Liver (tissue), 9 donors: ENCODE measurements around the gene ZNF423. TPM values are rescaled to one million over a fixed set of nuclear protein-coding genes. Genes with fewer than 3 reads are reported as not detected.

Experiments used
- DNase-seq: peaks from one replicate; pipeline ENCODE4 v3.0.0-alpha.2; 2017; ENCODE audit warnings: low spot score
- H3K27ac ChIP-seq, 2 donors: one replicate each; pipeline ENCODE4 v1.7.0; 2013; ENCODE audit warnings: inconsistent platforms in 2 of 2, low read length in 2 of 2, control low read depth in 1 of 2, low read depth in 1 of 2, mild to moderate bottlenecking in 1 of 2
- H3K27me3 ChIP-seq, 4 donors: one replicate each; pipeline versions ENCODE4 v1.6.1 to v1.7.0; 2013; ENCODE audit warnings: low read length in 3 of 4, inconsistent platforms in 1 of 4, mild to moderate bottlenecking in 1 of 4, moderate library complexity in 1 of 4; ENCODE audit not compliant: control insufficient read depth in 4 of 4, insufficient read depth in 4 of 4
- H3K36me3 ChIP-seq, 4 donors: one replicate each; pipeline versions ENCODE4 v1.6.1 to v1.7.0; 2013; ENCODE audit warnings: low read length in 3 of 4, mild to moderate bottlenecking in 3 of 4, low read depth in 1 of 4, moderate library complexity in 1 of 4; ENCODE audit not compliant: control insufficient read depth in 4 of 4, insufficient read depth in 3 of 4
- H3K4me1 ChIP-seq, 4 donors: one replicate each; pipeline versions ENCODE4 v1.6.1 to v1.7.0; 2013; ENCODE audit warnings: low read length in 3 of 4, mild to moderate bottlenecking in 3 of 4, moderate library complexity in 1 of 4; ENCODE audit not compliant: control insufficient read depth in 4 of 4, insufficient read depth in 4 of 4
- H3K4me3 ChIP-seq, 3 donors: one replicate each; pipeline versions ENCODE4 v1.6.1 to v1.7.0; 2013; ENCODE audit warnings: low read length in 3 of 3, control low read depth in 1 of 3, low read depth in 1 of 3, mild to moderate bottlenecking in 1 of 3
- H3K9ac ChIP-seq, 2 donors: one replicate each; pipeline ENCODE4 v1.7.0; 2013; ENCODE audit warnings: low read length in 2 of 2, mild to moderate bottlenecking in 2 of 2, moderate library complexity in 2 of 2, control low read depth in 1 of 2, low read depth in 1 of 2
- H3K9me3 ChIP-seq, 4 donors: one replicate each; pipeline versions ENCODE4 v1.6.1 to v1.7.0; 2013; ENCODE audit warnings: low read length in 3 of 4; ENCODE audit not compliant: control insufficient read depth in 4 of 4
- EGR1 ChIP-seq, 2 donors: IDR thresholded peaks; 2 replicates each; pipeline ENCODE4 v1.6.1; 2016 to 2018; ENCODE audit warnings: antibody characterized with exemption in 2 of 2, low read depth in 2 of 2
- FOXA2 ChIP-seq: IDR thresholded peaks from 2 replicates; pipeline ENCODE4 v1.6.1; 2016; ENCODE audit warnings: antibody characterized with exemption
- HNF4G ChIP-seq: IDR thresholded peaks from 2 replicates; pipeline ENCODE4 v1.6.1; 2016; ENCODE audit warnings: antibody characterized with exemption
- JUND ChIP-seq, 2 donors: IDR thresholded peaks; 2 replicates each; pipeline ENCODE4 v1.6.1; 2016; ENCODE audit warnings: antibody characterized with exemption in 2 of 2
- NR2F2 ChIP-seq: IDR thresholded peaks from 2 replicates; pipeline ENCODE4 v1.6.1; 2016; ENCODE audit warnings: antibody characterized with exemption
- RXRA ChIP-seq, 2 donors: IDR thresholded peaks; 2 replicates each; pipeline ENCODE4 v1.6.1; 2017 to 2018; ENCODE audit warnings: antibody characterized with exemption in 2 of 2, mild to moderate bottlenecking in 1 of 2
- SP1 ChIP-seq: IDR thresholded peaks from 2 replicates; pipeline ENCODE4 v1.6.1; 2018; ENCODE audit warnings: antibody characterized with exemption, mild to moderate bottlenecking
- TAF1 ChIP-seq: conservative IDR thresholded peaks from 2 replicates; pipeline ENCODE4 v1.6.1; 2016; ENCODE audit warnings: antibody characterized with exemption, mild to moderate bottlenecking
- YY1 ChIP-seq: IDR thresholded peaks from 2 replicates; pipeline ENCODE4 v1.6.1; 2016; ENCODE audit warnings: antibody characterized with exemption, mild to moderate bottlenecking
- WGBS: extraction: QIAGEN DNeasy Blood & Tissue Kit; methylation state at CpG from one replicate; pipeline ENCODE4 v1.1.7; 2013; 5-methylcytosine and 5-hydroxymethylcytosine counted together
- polyA plus RNA-seq, 2 donors: library from polyadenylated mRNA; stranded (reverse) in 1 of 2; unstranded in 1 of 2; fragments of 200-250 nt in 1 of 2; fragments of >200 nt in 1 of 2; fragmentation: Nextera tagmentation in 1 of 2; extraction: Ambion mirVana in 1 of 2; gene quantifications; one replicate each; pipeline versions ENCODE4 v1.2.1 to v1.2.3, GENCODE V29; 2013 to 2015
- total RNA-seq, 2 donors: library from RNA; depleted of rRNA; stranded (reverse); fragments of >200 nt; gene quantifications; one replicate each; pipeline ENCODE4 v1.2.3, GENCODE V29; 2014
- TF ChIP-seq, protein P1 (sequence below): IDR thresholded peaks from 2 replicates; pipeline ENCODE4 v1.6.1; 2016; ENCODE audit warnings: antibody characterized with exemption
- TF ChIP-seq, protein P2 (sequence below): IDR thresholded peaks from 2 replicates; pipeline ENCODE4 v1.6.1; 2016; ENCODE audit warnings: antibody characterized with exemption
- TF ChIP-seq, protein P3 (sequence below): IDR thresholded peaks from 2 replicates; pipeline ENCODE4 v1.6.1; 2016; ENCODE audit warnings: antibody characterized with exemption
- TF ChIP-seq, protein P4 (sequence below): fragments of 150-350 bp; IDR thresholded peaks from 2 replicates; pipeline ENCODE4 v1.5.1; 2017; ENCODE audit warnings: improper control_type of control experiment, low read depth, low read length; ENCODE audit not compliant: missing input control
- donor health status: healthy.
- donor health status: healthy.
- donor health status: healthy.
- donor health status: healthy.
- donor health status: healthy.

Gene ZNF423
- total and polyA plus RNA-seq, 4 donors, result 0.24 to 1.6 (median 0.39) TPM

DNA sequence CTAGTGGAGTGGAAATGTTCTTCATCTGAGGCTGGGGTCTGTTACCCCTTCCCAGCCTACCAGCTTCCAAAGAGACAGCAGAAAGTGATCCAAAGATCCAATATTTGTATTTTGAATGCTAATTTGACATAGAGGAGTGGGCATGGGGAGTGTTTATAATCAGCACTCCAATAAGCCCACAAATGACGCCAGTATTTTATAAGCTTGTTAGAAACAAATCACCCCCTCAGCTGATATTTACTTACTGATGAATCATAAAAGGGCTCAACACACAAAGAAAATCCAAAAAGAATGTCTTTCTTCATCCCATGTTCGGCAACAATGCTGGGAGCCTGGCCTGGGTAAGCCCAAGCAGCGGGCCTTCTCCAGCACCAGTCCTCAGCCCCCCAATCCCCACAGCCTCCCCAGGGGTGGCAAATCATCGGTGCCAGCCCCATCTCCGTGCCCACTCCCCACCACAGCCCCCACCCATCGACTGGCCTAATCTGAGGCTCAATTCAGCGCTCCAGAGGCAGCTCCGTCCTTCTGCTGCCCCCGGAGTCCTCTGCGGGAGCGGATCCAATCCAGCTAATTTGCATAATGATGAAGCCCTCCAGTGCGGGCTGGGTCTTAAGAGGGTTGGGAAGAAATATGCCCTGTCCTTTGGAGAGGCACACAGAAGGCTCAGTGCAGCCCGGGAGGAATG, 312.8 kb downstream of the ZNF423 start:
- H3K9me3 ChIP-seq, result no peaks in the 10 kb centered on the region
- TF ChIP-seq HNF4G (no peak), TAF1 (no peak), RXRA (IDR thresholded peaks at IDR 0.05) (no peak), FOXA2 (no peak)
- TF ChIP-seq, protein P1, sequence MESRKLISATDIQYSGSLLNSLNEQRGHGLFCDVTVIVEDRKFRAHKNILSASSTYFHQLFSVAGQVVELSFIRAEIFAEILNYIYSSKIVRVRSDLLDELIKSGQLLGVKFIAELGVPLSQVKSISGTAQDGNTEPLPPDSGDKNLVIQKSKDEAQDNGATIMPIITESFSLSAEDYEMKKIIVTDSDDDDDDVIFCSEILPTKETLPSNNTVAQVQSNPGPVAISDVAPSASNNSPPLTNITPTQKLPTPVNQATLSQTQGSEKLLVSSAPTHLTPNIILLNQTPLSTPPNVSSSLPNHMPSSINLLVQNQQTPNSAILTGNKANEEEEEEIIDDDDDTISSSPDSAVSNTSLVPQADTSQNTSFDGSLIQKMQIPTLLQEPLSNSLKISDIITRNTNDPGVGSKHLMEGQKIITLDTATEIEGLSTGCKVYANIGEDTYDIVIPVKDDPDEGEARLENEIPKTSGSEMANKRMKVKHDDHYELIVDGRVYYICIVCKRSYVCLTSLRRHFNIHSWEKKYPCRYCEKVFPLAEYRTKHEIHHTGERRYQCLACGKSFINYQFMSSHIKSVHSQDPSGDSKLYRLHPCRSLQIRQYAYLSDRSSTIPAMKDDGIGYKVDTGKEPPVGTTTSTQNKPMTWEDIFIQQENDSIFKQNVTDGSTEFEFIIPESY, result no peak
- TF ChIP-seq, protein P2, sequence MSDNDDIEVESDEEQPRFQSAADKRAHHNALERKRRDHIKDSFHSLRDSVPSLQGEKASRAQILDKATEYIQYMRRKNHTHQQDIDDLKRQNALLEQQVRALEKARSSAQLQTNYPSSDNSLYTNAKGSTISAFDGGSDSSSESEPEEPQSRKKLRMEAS, result no peak
- TF ChIP-seq, protein P3, sequence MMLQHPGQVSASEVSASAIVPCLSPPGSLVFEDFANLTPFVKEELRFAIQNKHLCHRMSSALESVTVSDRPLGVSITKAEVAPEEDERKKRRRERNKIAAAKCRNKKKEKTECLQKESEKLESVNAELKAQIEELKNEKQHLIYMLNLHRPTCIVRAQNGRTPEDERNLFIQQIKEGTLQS, result no peak
- H3K9ac ChIP-seq, result no peak overlapping the region
- no peak overlapping the region for H3K4me3 ChIP-seq
- H3K27me3 ChIP-seq, result no peaks in the 10 kb centered on the region
- 81% methylated on average over 13 of the region's 13 CpGs for WGBS
- no peak overlapping the region for H3K27ac ChIP-seq
- H3K4me1 ChIP-seq, result no peaks in the 10 kb centered on the region
- no peak for DNase-seq
- no peaks in the 10 kb centered on the region for H3K36me3 ChIP-seq

DNA sequence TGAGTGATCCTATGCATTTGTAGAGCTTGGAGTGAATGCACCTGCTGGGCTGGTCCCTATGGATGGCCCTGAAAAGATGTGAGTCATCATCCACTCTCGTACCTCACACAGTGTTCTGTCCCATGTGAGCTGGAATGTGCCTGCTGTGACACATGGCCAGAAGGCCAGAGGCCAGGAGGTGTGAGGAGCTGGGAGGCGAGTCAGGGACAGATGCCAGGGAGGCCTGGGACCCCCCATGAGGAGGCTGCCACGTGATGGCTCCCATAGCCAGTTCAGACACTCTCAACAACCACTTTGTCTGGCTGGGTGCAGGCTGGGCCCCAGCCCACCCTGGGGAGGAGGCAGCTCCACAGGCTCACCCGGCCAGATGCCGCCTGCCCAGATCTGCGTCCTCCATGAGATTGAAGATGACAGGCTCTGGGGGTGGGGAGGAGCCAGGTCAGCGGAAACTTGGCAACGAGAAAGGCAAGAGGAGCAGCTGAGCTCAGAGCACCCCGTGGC, 313.5 kb downstream of the ZNF423 start:
- TF ChIP-seq, protein P4, sequence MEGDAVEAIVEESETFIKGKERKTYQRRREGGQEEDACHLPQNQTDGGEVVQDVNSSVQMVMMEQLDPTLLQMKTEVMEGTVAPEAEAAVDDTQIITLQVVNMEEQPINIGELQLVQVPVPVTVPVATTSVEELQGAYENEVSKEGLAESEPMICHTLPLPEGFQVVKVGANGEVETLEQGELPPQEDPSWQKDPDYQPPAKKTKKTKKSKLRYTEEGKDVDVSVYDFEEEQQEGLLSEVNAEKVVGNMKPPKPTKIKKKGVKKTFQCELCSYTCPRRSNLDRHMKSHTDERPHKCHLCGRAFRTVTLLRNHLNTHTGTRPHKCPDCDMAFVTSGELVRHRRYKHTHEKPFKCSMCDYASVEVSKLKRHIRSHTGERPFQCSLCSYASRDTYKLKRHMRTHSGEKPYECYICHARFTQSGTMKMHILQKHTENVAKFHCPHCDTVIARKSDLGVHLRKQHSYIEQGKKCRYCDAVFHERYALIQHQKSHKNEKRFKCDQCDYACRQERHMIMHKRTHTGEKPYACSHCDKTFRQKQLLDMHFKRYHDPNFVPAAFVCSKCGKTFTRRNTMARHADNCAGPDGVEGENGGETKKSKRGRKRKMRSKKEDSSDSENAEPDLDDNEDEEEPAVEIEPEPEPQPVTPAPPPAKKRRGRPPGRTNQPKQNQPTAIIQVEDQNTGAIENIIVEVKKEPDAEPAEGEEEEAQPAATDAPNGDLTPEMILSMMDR, result no peak
- TF ChIP-seq HNF4G, result no peak
- H3K4me3 ChIP-seq, result no peak overlapping the region
- 93% methylated on average over 9 of the region's 9 CpGs for WGBS
- DNase-seq, result no peak
- H3K9ac ChIP-seq, result no peak overlapping the region
- H3K27me3 ChIP-seq, result no peaks in the 10 kb centered on the region
- H3K4me1 ChIP-seq, result no peaks in the 10 kb centered on the region
- H3K36me3 ChIP-seq, result no peaks in the 10 kb centered on the region
- no peak overlapping the region for H3K27ac ChIP-seq
- no peaks in the 10 kb centered on the region for H3K9me3 ChIP-seq

DNA sequence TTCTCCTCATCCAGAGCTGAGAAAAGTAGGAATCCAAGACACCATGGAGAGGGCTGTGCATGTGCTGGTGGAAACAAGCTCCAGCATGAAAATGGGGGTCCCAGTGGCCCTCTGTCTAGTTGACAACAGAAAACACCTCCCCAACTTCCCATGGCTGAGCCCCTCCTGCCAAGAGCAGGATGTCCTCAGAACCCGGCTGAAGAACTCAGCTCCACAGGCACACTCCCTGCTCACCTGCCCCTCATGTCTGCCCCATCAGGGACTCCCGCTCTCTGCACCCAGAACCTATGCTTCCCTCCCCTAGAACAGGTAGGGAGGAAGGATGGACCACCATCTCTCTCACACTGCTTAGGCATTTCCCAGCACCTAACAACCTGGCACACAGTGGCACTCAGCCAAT, 315.1 kb downstream of the ZNF423 start:
- no peak overlapping the region for H3K4me3 ChIP-seq
- no peaks in the 10 kb centered on the region for H3K9me3 ChIP-seq
- no peaks in the 10 kb centered on the region for H3K36me3 ChIP-seq
- H3K27me3 ChIP-seq, result no peaks in the 10 kb centered on the region
- WGBS, result 91% methylated on average over 2 of the region's 2 CpGs
- H3K9ac ChIP-seq, result no peak overlapping the region
- no peak for DNase-seq
- H3K4me1 ChIP-seq, result no peaks in the 10 kb centered on the region
- no peak overlapping the region for H3K27ac ChIP-seq
- TF ChIP-seq SP1 (no peak), FOXA2 (no peak), JUND (IDR thresholded peaks at IDR 0.05) (no peak), HNF4G (no peak), NR2F2 (no peak), EGR1 (IDR thresholded peaks at IDR 0.05; ENCODE audit: low read depth in 2 of 2) (no peak), YY1 (no peak)
- TF ChIP-seq, protein P4, result no peak
- TF ChIP-seq, protein P1, result no peak
